GM12875 (cell line): ENCODE measurements around the gene IGFL1.
"Not testable (repeated sequence)": the region's sequence is repeated elsewhere in the genome, so short reads cannot be mapped to it uniquely, and the experiment has no call there.

Experiments
- H3K4me3 ChIP-seq: one replicate; pipeline ENCODE4 v1.5.1; 2011; ENCODE audit warnings: low read depth, low read length, control low read depth
- CTCF ChIP-seq: IDR thresholded peaks from 2 replicates; pipeline ENCODE4 v1.5.1; 2011; ENCODE audit warnings: low read depth, mild to moderate bottlenecking, control low read depth, inconsistent platforms, low read length, moderate library complexity, borderline replicate concordance; ENCODE audit not compliant: insufficient read depth

The IGFL1 gene

GRCh38 chr19:46265217-46265828, 35.8 kb downstream of the IGFL1 start:
- TF ChIP-seq CTCF: peak; percentile 60
- no peak overlapping the region for H3K4me3 ChIP-seq

GRCh38 chr19:46269101-46269500, 39.6 kb downstream of the IGFL1 start:
- TF ChIP-seq CTCF: no peak
- no peak overlapping the region for H3K4me3 ChIP-seq

GRCh38 chr19:46270521-46271256, 41.1 kb downstream of the IGFL1 start:
- TF ChIP-seq CTCF: no peak
- no peak overlapping the region for H3K4me3 ChIP-seq

GRCh38 chr19:46271481-46272197, 42.1 kb downstream of the IGFL1 start:
- no peak overlapping the region for H3K4me3 ChIP-seq
- TF ChIP-seq CTCF: no peak

DNA sequence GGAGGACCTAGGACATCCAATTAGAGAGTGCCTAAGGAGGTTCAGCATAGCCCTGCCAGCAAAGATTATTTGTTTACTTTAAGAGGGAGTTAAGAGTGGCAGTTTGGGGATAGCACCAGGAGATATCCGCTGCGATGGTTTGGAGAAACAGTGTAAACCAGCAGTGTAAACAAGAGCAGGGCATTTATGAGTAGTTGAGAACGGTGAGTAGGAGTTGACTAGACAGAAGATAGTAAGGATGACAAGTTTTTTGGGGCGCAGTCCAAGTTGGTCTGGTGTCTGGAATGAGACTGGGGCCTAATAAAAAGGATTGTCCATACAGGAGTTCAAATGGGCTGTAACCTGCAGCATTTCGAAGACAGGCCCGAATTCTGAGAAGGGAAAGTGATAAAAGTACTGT, 44.4 kb downstream of the IGFL1 start:
- H3K4me3 ChIP-seq: not testable (repeated sequence)

- H3K4me3 ChIP-seq: no peak overlapping the region
- TF ChIP-seq CTCF: no peak
Measured at GRCh38 chr19:46279177-46279576, 49.6 kb downstream of the IGFL1 start.
